ENCODE results near the gene PRND.
"Not testable (repeated sequence)": the region's sequence is repeated elsewhere in the genome, so short reads cannot be mapped to it uniquely, and the experiment has no call there.

The PRND gene

GRCh38 chr20:4770026-4770425, 48.3 kb downstream of the PRND start:
- H3K36me3 ChIP-seq (ENCODE audit: control insufficient read depth in 1 of 2, insufficient read depth in 2 of 2, low read length in 2 of 2) = no peaks in the 10 kb centered on the region
- H3K4me3 ChIP-seq (ENCODE audit: low read depth in 1 of 2, low read length in 2 of 2) = no peak overlapping the region

GRCh38 chr20:4771004-4771403, 49.3 kb downstream of the PRND start:
- Histone ChIP-seq H3K9me3 (ENCODE audit: control insufficient read depth in 1 of 2, low read length in 2 of 2) (peaks cover 4 to 7% of the 10 kb centered on the region in 2 donors), H3K4me1 (ENCODE audit: control insufficient read depth in 1 of 2, insufficient read depth in 2 of 2, low read length in 2 of 2) (no peaks in the 10 kb centered on the region), H3K27ac (ENCODE audit: low read length) (no peak overlapping the region), H3K27me3 (ENCODE audit: low read depth, low read length) (no peaks in the 10 kb centered on the region), H3K4me3 (ENCODE audit: low read depth in 1 of 2, low read length in 2 of 2) (no peak overlapping the region), H3K36me3 (ENCODE audit: control insufficient read depth in 1 of 2, insufficient read depth in 2 of 2, low read length in 2 of 2) (no peaks in the 10 kb centered on the region)

More at GRCh38 chr20:4770026-4770425, 48.3 kb downstream of the PRND start:
- Histone ChIP-seq H3K4me1 (ENCODE audit: control insufficient read depth in 1 of 2, insufficient read depth in 2 of 2, low read length in 2 of 2) (no peaks in the 10 kb centered on the region), H3K27ac (ENCODE audit: low read length) (no peak overlapping the region), H3K27me3 (ENCODE audit: low read depth, low read length) (no peaks in the 10 kb centered on the region), H3K9me3 (ENCODE audit: control insufficient read depth in 1 of 2, low read length in 2 of 2) (peaks cover 4 to 7% of the 10 kb centered on the region in 2 donors)

GRCh38 chr20:4772132-4772531, 50.4 kb downstream of the PRND start:
- no peaks in the 10 kb centered on the region for H3K27me3 ChIP-seq (ENCODE audit: low read depth, low read length)
- H3K4me3 ChIP-seq (ENCODE audit: low read depth in 1 of 2, low read length in 2 of 2) = no peak overlapping the region

GRCh38 chr20:4773014-4773413, 51.3 kb downstream of the PRND start:
- H3K27ac ChIP-seq (ENCODE audit: low read length); H3K9me3 ChIP-seq (ENCODE audit: control insufficient read depth in 1 of 2, low read length in 2 of 2); H3K4me1 ChIP-seq (ENCODE audit: control insufficient read depth in 1 of 2, insufficient read depth in 2 of 2, low read length in 2 of 2); H3K27me3 ChIP-seq (ENCODE audit: low read depth, low read length); H3K4me3 ChIP-seq (ENCODE audit: low read depth in 1 of 2, low read length in 2 of 2); H3K36me3 ChIP-seq (ENCODE audit: control insufficient read depth in 1 of 2, insufficient read depth in 2 of 2, low read length in 2 of 2): not testable (repeated sequence)

More at GRCh38 chr20:4772132-4772531, 50.4 kb downstream of the PRND start:
- H3K9me3 ChIP-seq (ENCODE audit: control insufficient read depth in 1 of 2, low read length in 2 of 2) = peaks cover 4 to 7% of the 10 kb centered on the region in 2 donors
- no peak overlapping the region for H3K27ac ChIP-seq (ENCODE audit: low read length)
- H3K36me3 ChIP-seq (ENCODE audit: control insufficient read depth in 1 of 2, insufficient read depth in 2 of 2, low read length in 2 of 2) = no peaks in the 10 kb centered on the region
- H3K4me1 ChIP-seq (ENCODE audit: control insufficient read depth in 1 of 2, insufficient read depth in 2 of 2, low read length in 2 of 2) = no peaks in the 10 kb centered on the region

- no peak overlapping the region for H3K4me3 ChIP-seq (ENCODE audit: low read depth in 1 of 2, low read length in 2 of 2)
These were observed 52.0 kb downstream of the PRND start for GRCh38 chr20:4773736-4774135.

GRCh38 chr20:4774207-4774606, 52.5 kb downstream of the PRND start:
- Histone ChIP-seq H3K9me3 (ENCODE audit: control insufficient read depth in 1 of 2, low read length in 2 of 2) (peaks cover 4 to 7% of the 10 kb centered on the region in 2 donors), H3K36me3 (ENCODE audit: control insufficient read depth in 1 of 2, insufficient read depth in 2 of 2, low read length in 2 of 2) (no peaks in the 10 kb centered on the region), H3K27me3 (ENCODE audit: low read depth, low read length) (no peaks in the 10 kb centered on the region), H3K27ac (ENCODE audit: low read length) (peak overlapping the region; percentile 16), H3K4me3 (ENCODE audit: low read depth in 1 of 2, low read length in 2 of 2) (no peak overlapping the region), H3K4me1 (ENCODE audit: control insufficient read depth in 1 of 2, insufficient read depth in 2 of 2, low read length in 2 of 2) (no peaks in the 10 kb centered on the region)

More at GRCh38 chr20:4773736-4774135, 52.0 kb downstream of the PRND start:
- Histone ChIP-seq H3K9me3 (ENCODE audit: control insufficient read depth in 1 of 2, low read length in 2 of 2) (peaks cover 4 to 7% of the 10 kb centered on the region in 2 donors), H3K27me3 (ENCODE audit: low read depth, low read length) (no peaks in the 10 kb centered on the region), H3K4me1 (ENCODE audit: control insufficient read depth in 1 of 2, insufficient read depth in 2 of 2, low read length in 2 of 2) (no peaks in the 10 kb centered on the region), H3K36me3 (ENCODE audit: control insufficient read depth in 1 of 2, insufficient read depth in 2 of 2, low read length in 2 of 2) (no peaks in the 10 kb centered on the region), H3K27ac (ENCODE audit: low read length) (peak overlapping the region; percentile 16)

GRCh38 chr20:4775322-4776078, 53.8 kb downstream of the PRND start:
- no peaks in the 10 kb centered on the region for H3K27me3 ChIP-seq (ENCODE audit: low read depth, low read length)
- no peak overlapping the region for H3K4me3 ChIP-seq (ENCODE audit: low read depth in 1 of 2, low read length in 2 of 2)
- no peak overlapping the region for H3K27ac ChIP-seq (ENCODE audit: low read length)
- H3K9me3 ChIP-seq (ENCODE audit: control insufficient read depth in 1 of 2, low read length in 2 of 2) = peaks cover 4 to 7% of the 10 kb centered on the region in 2 donors
- no peaks in the 10 kb centered on the region for H3K4me1 ChIP-seq (ENCODE audit: control insufficient read depth in 1 of 2, insufficient read depth in 2 of 2, low read length in 2 of 2)
- H3K36me3 ChIP-seq (ENCODE audit: control insufficient read depth in 1 of 2, insufficient read depth in 2 of 2, low read length in 2 of 2) = no peaks in the 10 kb centered on the region

GRCh38 chr20:4776079-4776630, 54.4 kb downstream of the PRND start:
- H3K27ac ChIP-seq (ENCODE audit: low read length) = no peak overlapping the region
- H3K27me3 ChIP-seq (ENCODE audit: low read depth, low read length) = no peaks in the 10 kb centered on the region
- H3K9me3 ChIP-seq (ENCODE audit: control insufficient read depth in 1 of 2, low read length in 2 of 2) = peaks cover 4 to 7% of the 10 kb centered on the region in 2 donors
- no peaks in the 10 kb centered on the region for H3K4me1 ChIP-seq (ENCODE audit: control insufficient read depth in 1 of 2, insufficient read depth in 2 of 2, low read length in 2 of 2)
- H3K36me3 ChIP-seq (ENCODE audit: control insufficient read depth in 1 of 2, insufficient read depth in 2 of 2, low read length in 2 of 2) = no peaks in the 10 kb centered on the region
- no peak overlapping the region for H3K4me3 ChIP-seq (ENCODE audit: low read depth in 1 of 2, low read length in 2 of 2)
